Pancreas (tissue), 10 donors: ENCODE results near the gene EEF1AKMT2. TPM values are rescaled to one million over a fixed set of nuclear protein-coding genes. Genes with fewer than 3 reads are reported as not detected.

Experiments used
- ATAC-seq, 4 donors: fragments of 200-7000 bp; cut with Tn5 transposase; one replicate each; pipeline versions ENCODE4 v1.8.0 to v1.9.1; 2020; ENCODE audit warnings: mild to moderate bottlenecking in 4 of 4, moderate library complexity in 4 of 4
- DNase-seq, 6 donors: peaks; one replicate each; pipeline ENCODE4 v3.0.0-alpha.2; 2020
- FAIRE-seq: peaks from 2 replicates; lab custom pipeline; 2012; peaks lifted over from hg19 to GRCh38; lab: Jason Lieb, UNC
- H3K27ac ChIP-seq, 4 donors: fragments of 200-600 bp; sonication (generic); 1 replicate in 3 of 4; 2 replicates in 1 of 4; pipeline versions ENCODE4 v1.5.0 to v1.8.0; 2020
- H3K27me3 ChIP-seq, 4 donors: fragments of 200-600 bp; one replicate each; pipeline ENCODE4 v1.8.0; 2021
- H3K36me3 ChIP-seq, 3 donors: fragments of 200-600 bp; sonication (generic) in 1 of 3; one replicate each; pipeline versions ENCODE4 v1.5.0 to v1.8.0; 2020 to 2021
- H3K4me1 ChIP-seq, 3 donors: fragments of 200-600 bp; one replicate each; pipeline ENCODE4 v1.8.0; 2021
- H3K4me3 ChIP-seq, 4 donors: fragments of 200-600 bp; sonication (generic) in 2 of 4; one replicate each; pipeline versions ENCODE4 v1.5.0 to v1.8.0; 2020 to 2021
- H3K9me3 ChIP-seq, 4 donors: fragments of 200-600 bp; one replicate each; pipeline ENCODE4 v1.8.0; 2021
- CTCF ChIP-seq, 4 donors: fragments of 200-600 bp; sonication (generic) in 3 of 4; IDR thresholded peaks; one replicate each; pipeline versions ENCODE4 v1.5.0 to v1.8.0; 2021; ENCODE audit warnings: antibody characterized with exemption in 4 of 4
- WGBS, 2 donors: extraction: QIAGEN DNeasy Blood & Tissue Kit; methylation state at CpG; one replicate each; pipeline ENCODE4 v1.1.7; 2013; 5-methylcytosine and 5-hydroxymethylcytosine counted together
- intact Hi-C, 3 donors: fragments of 100-400 bp; cut with DNase I; formaldehyde crosslinking; loops; one replicate each; pipeline versions ENCODE4 v1.11.1 to v1.14.2; 2022
- polyA plus RNA-seq, 2 donors: library from polyadenylated mRNA; stranded (reverse); fragments of 200-250 nt; gene quantifications; one replicate each; pipeline ENCODE4 v1.2.3, GENCODE V29; 2013
- total RNA-seq, 6 donors: library from RNA; stranded (reverse); fragmentation: NEBNext Ultra II Directional in 4 of 6; extraction: Animal tissue kit (Norgen Biotek cat#: 25700) in 4 of 6; gene quantifications; one replicate each; pipeline versions ENCODE4 v1.2.1 to v1.2.4, GENCODE V29; 2021 to 2023
- donor health status: healthy with polysubstance abuse.
- donor health status: DM: no; HTN: no; CAD: no; lungs with moderate emphysema.
- donor health status: DM: no; HTN: no; CAD: no.
- donor health status: control.
- donor health status: control.
- donor health status: Bipolar disorder and iron deficiency.
- donor health status: DM: yes; HTN: yes; CAD: no.
- donor health status: DM: no; HTN: no; CAD: no.
- donor health status: DM: no; HTN: no; CAD: no.
- donor health status: DM: yes; HTN: yes; CAD: no.

The EEF1AKMT2 gene
- total and polyA plus RNA-seq, 8 donors: 5.7 to 11.9 (median 8.1) TPM

- DNase-seq (peak; percentile 78 to 93 (median 84)), ATAC-seq (peak; percentile 65 to 79 (median 73)), FAIRE-seq (no peak)
- peak within 1 kb of the TSS; percentile 46 to 66 (median 64) for H3K4me3 ChIP-seq
- WGBS, 2 donors: 0 to 1% methylated on average over 55 to 100 of the region's 100 CpGs
- H3K4me1 ChIP-seq: peaks cover 12 to 38% (median 21%) of the 10 kb centered on the region in 3 donors
- no peak for TF ChIP-seq CTCF (IDR thresholded peaks at IDR 0.05)
- H3K36me3 ChIP-seq: no peaks in the 10 kb centered on the region
- H3K27ac ChIP-seq: peak within 1 kb of the TSS; percentile 60 to 88 (median 72)
- intact Hi-C loops: loop anchor here in 1 of 3 donors (5.0 kb wide), 1 partner anchor 207 kb away; no protein-coding TSS in a partner anchor
- no peaks in the 10 kb centered on the region for H3K27me3 ChIP-seq
- H3K9me3 ChIP-seq: no peaks in the 10 kb centered on the region
Observed at GRCh38 chr10:124744102-124745050, 47.3 kb downstream of the EEF1AKMT2 start, which contains the start of gene FAM53B. Gene FAM53B (minus strand): TSS chr10:124744378. CDS start chr10:124706713, 37,665 bp downstream.

- no peaks in the 10 kb centered on the region for H3K9me3 ChIP-seq
- FAIRE-seq: no peak
- H3K27ac ChIP-seq: peak overlapping the region in 3 of 4 donors; percentile 48 to 75 (median 73)
- H3K4me1 ChIP-seq: peaks cover 12 to 47% (median 21%) of the 10 kb centered on the region in 3 donors
- H3K36me3 ChIP-seq: no peaks in the 10 kb centered on the region
- H3K4me3 ChIP-seq: peak overlapping the region; percentile 46 to 66 (median 64)
- no peak for TF ChIP-seq CTCF (IDR thresholded peaks at IDR 0.05)
- 1% methylated on average over 83 to 101 of the region's 101 CpGs for WGBS, 2 donors
- DNase-seq: peak; percentile 32 to 77 (median 48)
- no peaks in the 10 kb centered on the region for H3K27me3 ChIP-seq
- peak in 3 of 4 donors; percentile 17 to 24 (median 22) for ATAC-seq
- intact Hi-C loops: loop anchor here in 1 of 3 donors (5.0 kb wide), 1 partner anchor 206 kb away; no protein-coding TSS in a partner anchor
Observed at GRCh38 chr10:124743191-124744101, 48.2 kb downstream of the EEF1AKMT2 start.

- peak overlapping the region; percentile 46 to 66 (median 64) for H3K4me3 ChIP-seq
- peak overlapping the region in 2 of 4 donors; percentile 73 to 75 for H3K27ac ChIP-seq
- WGBS, 2 donors: 14 to 15% methylated on average over 41 to 42 of the region's 42 CpGs
- peaks cover 12 to 54% (median 25%) of the 10 kb centered on the region in 3 donors for H3K4me1 ChIP-seq
- ATAC-seq: peak in 3 of 4 donors; percentile 9 to 17 (median 13)
- H3K9me3 ChIP-seq: no peaks in the 10 kb centered on the region
- H3K27me3 ChIP-seq: no peaks in the 10 kb centered on the region
- H3K36me3 ChIP-seq: no peaks in the 10 kb centered on the region
- no peak for TF ChIP-seq CTCF (IDR thresholded peaks at IDR 0.05)
- DNase-seq: peak in 1 of 6 donors; percentile 60
- intact Hi-C loops: loop anchor here in 1 of 3 donors (5.0 kb wide), 1 partner anchor 205 kb away; no protein-coding TSS in a partner anchor
- FAIRE-seq: no peak
Observed at GRCh38 chr10:124742413-124743190, 49.1 kb downstream of the EEF1AKMT2 start.

GRCh38 chr10:124741922-124742412 lies 49.7 kb downstream of the EEF1AKMT2 start:
- no peak for DNase-seq

More at GRCh38 chr10:124741922-124742412, 49.7 kb downstream of the EEF1AKMT2 start:
- peaks cover 12 to 60% (median 31%) of the 10 kb centered on the region in 3 donors for H3K4me1 ChIP-seq
- WGBS, 2 donors: 62 to 63% methylated on average over 9 of the region's 9 CpGs
- no peak for ATAC-seq
- intact Hi-C loops: loop anchor here in 1 of 3 donors (5.0 kb wide), 1 partner anchor 205 kb away; no protein-coding TSS in a partner anchor
- peak overlapping the region in 2 of 4 donors; percentile 73 to 75 for H3K27ac ChIP-seq
- H3K36me3 ChIP-seq: no peaks in the 10 kb centered on the region
- no peak for TF ChIP-seq CTCF (IDR thresholded peaks at IDR 0.05)
- peak overlapping the region in 2 of 4 donors; percentile 63 to 66 for H3K4me3 ChIP-seq
- no peak for FAIRE-seq
- H3K9me3 ChIP-seq: no peaks in the 10 kb centered on the region
- H3K27me3 ChIP-seq: no peaks in the 10 kb centered on the region
